IPS-NIHi11 (cell line): ENCODE measurements around the gene SMIM32.

Experiments
- DNase-seq: peaks from one replicate; pipeline ENCODE4 v3.0.0; 2012; ENCODE audit warnings: mixed read lengths, low spot score

Gene SMIM32

GRCh38 chr5:136192526-136193321, at the start of gene SMIM32:
Gene SMIM32, minus strand, starts transcription at chr5:136193162. Its CDS starts 638 bp downstream, at chr5:136192524.
- DNase-seq: peak; percentile 65

- no peak for DNase-seq
Measured at GRCh38 chr5:136242611-136243010, 49.6 kb upstream of the SMIM32 start.

- no peak for DNase-seq
Measured at GRCh38 chr5:136242136-136242535, 49.2 kb upstream of the SMIM32 start.

- no peak for DNase-seq
Measured at GRCh38 chr5:136240894-136241293, 47.9 kb upstream of the SMIM32 start.

GRCh38 chr5:136236479-136237083, 43.6 kb upstream of the SMIM32 start:
- no peak for DNase-seq

GRCh38 chr5:136235321-136235720, 42.4 kb upstream of the SMIM32 start:
- DNase-seq: no peak

GRCh38 chr5:136232316-136232715, 39.4 kb upstream of the SMIM32 start:
- no peak for DNase-seq

- DNase-seq: no peak
Measured at GRCh38 chr5:136230176-136230575, 37.2 kb upstream of the SMIM32 start.

- no peak for DNase-seq
Measured at GRCh38 chr5:136228136-136228757, 35.3 kb upstream of the SMIM32 start.

- DNase-seq: no peak
Measured at GRCh38 chr5:136226401-136226800, 33.4 kb upstream of the SMIM32 start.

GRCh38 chr5:136225796-136226195, 32.8 kb upstream of the SMIM32 start:
- DNase-seq: no peak

- no peak for DNase-seq
Measured at GRCh38 chr5:136222580-136223235, 29.7 kb upstream of the SMIM32 start.

- DNase-seq: no peak
Measured at GRCh38 chr5:136221340-136221739, 28.4 kb upstream of the SMIM32 start.

GRCh38 chr5:136216230-136216629, 23.3 kb upstream of the SMIM32 start:
- DNase-seq: no peak

GRCh38 chr5:136215812-136216211, 22.9 kb upstream of the SMIM32 start:
- no peak for DNase-seq

- no peak for DNase-seq
Measured at GRCh38 chr5:136213919-136214493, 21.0 kb upstream of the SMIM32 start.

GRCh38 chr5:136212252-136212721, 19.3 kb upstream of the SMIM32 start:
- peak; percentile 81 for DNase-seq

GRCh38 chr5:136211282-136212040, 18.5 kb upstream of the SMIM32 start:
- DNase-seq: no peak

- DNase-seq: no peak
Measured at GRCh38 chr5:136210259-136210658, 17.3 kb upstream of the SMIM32 start.

- DNase-seq: no peak
Measured at GRCh38 chr5:136209346-136209910, 16.5 kb upstream of the SMIM32 start.

- DNase-seq: no peak
Measured at GRCh38 chr5:136208916-136209315, 16.0 kb upstream of the SMIM32 start.
